Right atrium auricular region (tissue), 2 donors: ENCODE results near the gene KRTAP4-11. TPM values are rescaled to one million over a fixed set of nuclear protein-coding genes. Genes with fewer than 3 reads are reported as not detected.
"Not testable (repeated sequence)": the region's sequence is repeated elsewhere in the genome, so short reads cannot be mapped to it uniquely, and the experiment has no call there.

Experiments used
- DNase-seq: peaks from one replicate; pipeline ENCODE4 v3.0.0-alpha.2; 2019; ENCODE audit warnings: low spot score
- H3K27ac ChIP-seq, 2 donors: fragments of 200-600 bp; sonication (generic); 1 replicate in 1 of 2; 2 replicates in 1 of 2; pipeline ENCODE4 v1.5.1; 2016 to 2019
- H3K27me3 ChIP-seq, 2 donors: fragments of 200-600 bp; sonication (generic); one replicate each; pipeline versions ENCODE4 v1.5.1 to v1.6.0; 2017 to 2019
- H3K36me3 ChIP-seq: fragments of 200-600 bp; sonication (generic); one replicate; pipeline ENCODE4 v1.5.1; 2016
- H3K4me1 ChIP-seq, 2 donors: fragments of 200-600 bp; sonication (generic); one replicate each; pipeline versions ENCODE4 v1.5.1 to v1.6.0; 2017 to 2019
- H3K4me3 ChIP-seq, 2 donors: fragments of 200-600 bp; sonication (generic); 1 replicate in 1 of 2; 2 replicates in 1 of 2; pipeline ENCODE4 v1.5.1; 2017 to 2019; ENCODE audit warnings: mild to moderate bottlenecking in 1 of 2, moderate library complexity in 1 of 2
- H3K9me3 ChIP-seq, 2 donors: fragments of 200-600 bp; sonication (generic); one replicate each; pipeline ENCODE4 v1.5.1; 2019
- CTCF ChIP-seq, 2 donors: fragments of 200-600 bp; sonication (generic); IDR thresholded peaks; one replicate each; pipeline ENCODE4 v1.5.1; 2019; ENCODE audit warnings: antibody characterized with exemption in 2 of 2
- total RNA-seq, 2 donors: library from RNA; depleted of rRNA; stranded (reverse); fragments of >200 nt; gene quantifications; one replicate each; pipeline ENCODE4 v1.1.0, GENCODE V29; 2016

The KRTAP4-11 gene
- total RNA-seq = not detected

- H3K27ac ChIP-seq, H3K4me3 ChIP-seq, H3K27me3 ChIP-seq, H3K4me1 ChIP-seq, H3K36me3 ChIP-seq, DNase-seq, H3K9me3 ChIP-seq: not testable (repeated sequence)
Measured at GRCh38 chr17:41117846-41118386, at the start of gene KRTAP4-11. KRTAP4-11 (minus strand) TSS chr17:41118373; CDS start chr17:41118315, 58 bp downstream.

GRCh38 chr17:41167561-41167960, 49.4 kb upstream of the KRTAP4-11 start:
- H3K27me3 ChIP-seq = no peaks in the 10 kb centered on the region
- no peaks in the 10 kb centered on the region for H3K4me1 ChIP-seq
- no peak overlapping the region for H3K4me3 ChIP-seq
- no peak for TF ChIP-seq CTCF (IDR thresholded peaks at IDR 0.05)
- no peak for DNase-seq
- H3K27ac ChIP-seq = no peak overlapping the region
- no peaks in the 10 kb centered on the region for H3K9me3 ChIP-seq
- no peaks in the 10 kb centered on the region for H3K36me3 ChIP-seq

GRCh38 chr17:41163828-41164227, 45.7 kb upstream of the KRTAP4-11 start:
- Histone ChIP-seq H3K27ac (no peak overlapping the region), H3K9me3 (no peaks in the 10 kb centered on the region), H3K27me3 (no peaks in the 10 kb centered on the region), H3K36me3 (no peaks in the 10 kb centered on the region), H3K4me3 (no peak overlapping the region), H3K4me1 (no peaks in the 10 kb centered on the region)
- no peak for DNase-seq
- no peak for TF ChIP-seq CTCF (IDR thresholded peaks at IDR 0.05)

GRCh38 chr17:41160648-41161047, 42.5 kb upstream of the KRTAP4-11 start, which contains the start of gene KRTAP4-4:
KRTAP4-4 (minus strand) TSS chr17:41160748; CDS start chr17:41160691, 57 bp downstream.
- H3K27ac ChIP-seq = no peak within 1 kb of the TSS
- no peak for TF ChIP-seq CTCF (IDR thresholded peaks at IDR 0.05)
- H3K36me3 ChIP-seq = no peaks in the 10 kb centered on the region
- H3K4me1 ChIP-seq = no peaks in the 10 kb centered on the region
- H3K27me3 ChIP-seq = no peaks in the 10 kb centered on the region
- H3K4me3 ChIP-seq = no peak within 1 kb of the TSS
- no peak for DNase-seq
- no peaks in the 10 kb centered on the region for H3K9me3 ChIP-seq

- H3K9me3 ChIP-seq, H3K36me3 ChIP-seq, H3K4me1 ChIP-seq, H3K27ac ChIP-seq, DNase-seq, H3K27me3 ChIP-seq, H3K4me3 ChIP-seq: not testable (repeated sequence)
Measured at GRCh38 chr17:41160190-41160589, 42.0 kb upstream of the KRTAP4-11 start.

GRCh38 chr17:41153856-41154255, 35.7 kb upstream of the KRTAP4-11 start:
- Histone ChIP-seq H3K27me3 (no peaks in the 10 kb centered on the region), H3K27ac (no peak overlapping the region)
- DNase-seq = no peak

More at GRCh38 chr17:41153856-41154255, 35.7 kb upstream of the KRTAP4-11 start:
- no peak overlapping the region for H3K4me3 ChIP-seq
- H3K4me1 ChIP-seq = no peaks in the 10 kb centered on the region
- no peaks in the 10 kb centered on the region for H3K36me3 ChIP-seq
- no peaks in the 10 kb centered on the region for H3K9me3 ChIP-seq
- TF ChIP-seq CTCF (IDR thresholded peaks at IDR 0.05) = no peak
